ENCODE measurements around the gene P2RY2.
A peak's percentile ranks its signal among the peaks of the same experiment; 100 is the strongest.

Gene P2RY2

DNA sequence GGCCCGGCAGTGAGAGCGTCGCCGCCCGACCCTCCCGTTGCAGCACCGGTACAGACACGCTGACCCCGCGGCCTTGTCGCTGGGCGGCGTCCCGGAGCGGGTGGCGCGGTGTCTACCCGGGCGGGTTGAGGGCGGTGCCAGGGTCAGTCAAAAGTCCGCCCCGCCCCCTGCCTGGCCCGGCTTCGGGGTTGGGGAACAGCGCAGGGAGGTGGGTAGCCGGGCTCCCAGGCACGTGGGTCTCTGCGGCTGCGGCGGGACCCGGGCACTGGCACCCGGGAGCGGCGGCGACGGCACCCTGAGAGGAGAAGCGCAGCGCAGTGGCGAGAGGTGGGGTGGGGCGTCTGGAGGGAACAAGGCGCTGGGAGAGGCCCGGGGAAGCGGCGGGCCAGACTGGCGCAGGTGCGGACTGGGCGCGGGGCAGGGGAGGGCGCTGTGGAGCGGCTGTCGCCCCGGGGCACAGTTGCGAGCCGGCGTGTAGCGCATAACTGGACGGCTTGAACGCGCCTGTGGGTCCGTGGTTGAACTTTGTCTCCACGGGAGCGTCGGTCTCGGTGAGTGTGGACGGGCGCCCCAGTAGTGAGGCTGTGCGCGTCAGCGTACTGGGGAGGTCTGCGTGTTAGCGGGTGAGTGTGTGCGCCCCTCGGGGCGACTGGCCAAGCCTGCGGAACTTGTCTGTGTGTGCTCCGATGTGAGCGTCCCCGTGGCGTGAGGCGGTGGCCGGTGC, at the start of gene P2RY2:
P2RY2 (plus strand) TSS at position 176 of the 724 bp plus-strand sequence. CDS start 15,879 bp downstream, outside the sequence.
- no peak for DNase-seq

DNA sequence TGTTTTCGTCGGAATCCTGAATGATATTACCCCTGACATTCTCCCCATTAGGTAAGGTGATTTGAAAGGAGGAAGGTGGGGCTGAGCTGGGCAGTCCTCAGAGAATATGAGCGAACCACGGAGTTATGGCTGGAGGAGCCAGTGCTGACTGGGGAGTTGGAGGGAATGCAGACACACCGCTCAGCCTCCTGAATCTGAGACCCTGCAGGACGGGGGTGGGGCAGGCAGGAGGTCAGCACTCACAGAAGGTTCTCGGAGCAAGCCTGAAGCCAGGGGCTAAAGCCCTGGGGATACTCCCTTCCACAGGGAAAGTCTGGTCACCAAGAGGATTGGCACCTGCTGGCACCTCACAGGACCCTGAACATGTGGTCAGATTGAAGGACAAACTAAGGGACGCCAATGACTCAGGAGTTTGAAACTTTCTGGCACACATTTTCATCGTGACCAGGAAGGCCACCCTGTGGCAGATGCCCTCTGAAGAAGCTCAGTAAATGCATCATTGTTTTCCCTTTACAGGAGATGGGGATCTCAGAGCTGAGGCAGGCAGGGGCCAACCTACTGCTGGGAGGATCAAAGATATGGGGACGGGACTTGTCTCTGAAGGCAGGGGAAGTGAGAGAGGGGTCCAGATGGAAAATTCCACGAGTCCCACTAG, 49.0 kb upstream of the P2RY2 start:
- DNase-seq, result no peak

DNA sequence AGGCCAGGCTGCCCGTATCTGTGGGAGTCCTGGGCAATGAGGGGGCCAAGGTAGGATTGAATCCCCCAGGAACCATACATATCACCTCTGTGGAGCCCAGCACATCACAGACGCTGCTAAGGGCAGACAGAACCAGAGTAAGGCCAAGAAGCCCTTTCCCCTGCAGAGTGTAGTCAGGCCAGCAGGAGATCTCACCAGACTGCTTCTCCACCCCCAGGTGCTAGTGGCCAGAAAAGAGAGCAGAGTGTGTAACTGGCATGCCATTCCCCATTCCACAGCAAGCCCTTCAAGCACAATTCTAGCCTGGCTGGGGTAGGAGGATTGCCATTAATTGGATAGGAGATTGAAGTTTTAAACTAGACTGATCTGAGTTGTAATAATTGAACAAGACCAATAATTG, 47.9 kb upstream of the P2RY2 start:
- no peak for DNase-seq

DNA sequence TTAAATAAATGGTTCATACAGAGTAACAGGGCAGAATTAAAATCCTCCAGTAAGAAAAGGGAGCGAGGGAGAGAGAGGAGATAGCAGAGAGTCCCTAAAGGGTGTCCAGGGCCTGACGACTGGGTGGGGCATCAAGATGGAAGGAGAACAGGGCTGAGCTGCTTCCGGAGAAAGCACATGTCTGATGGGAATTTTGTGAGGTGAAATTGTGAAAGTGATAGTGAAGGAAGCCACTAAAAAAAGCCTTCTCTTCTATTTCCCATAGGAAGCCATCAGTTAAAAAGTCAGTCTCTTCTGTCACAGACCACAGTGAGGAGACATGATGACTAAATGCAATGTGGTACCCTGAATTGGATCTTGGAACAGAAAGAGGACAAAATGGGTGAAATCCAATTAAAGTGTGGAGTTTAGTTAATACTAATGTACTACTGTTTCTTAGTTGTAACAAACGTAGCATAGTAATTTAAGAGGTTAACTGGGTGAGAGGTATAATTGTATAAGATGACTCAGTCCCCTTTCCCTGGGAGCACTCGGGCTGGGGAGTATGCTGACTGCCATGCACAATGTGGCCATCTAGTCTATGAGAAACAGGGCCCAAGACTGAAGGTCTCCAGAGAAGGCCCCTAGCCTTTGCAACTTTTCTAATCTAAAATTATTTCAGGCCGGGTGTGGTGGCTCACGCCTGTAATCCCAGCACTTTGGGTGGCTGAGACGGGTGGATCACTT, 46.5 kb upstream of the P2RY2 start:
- DNase-seq, result no peak

DNA sequence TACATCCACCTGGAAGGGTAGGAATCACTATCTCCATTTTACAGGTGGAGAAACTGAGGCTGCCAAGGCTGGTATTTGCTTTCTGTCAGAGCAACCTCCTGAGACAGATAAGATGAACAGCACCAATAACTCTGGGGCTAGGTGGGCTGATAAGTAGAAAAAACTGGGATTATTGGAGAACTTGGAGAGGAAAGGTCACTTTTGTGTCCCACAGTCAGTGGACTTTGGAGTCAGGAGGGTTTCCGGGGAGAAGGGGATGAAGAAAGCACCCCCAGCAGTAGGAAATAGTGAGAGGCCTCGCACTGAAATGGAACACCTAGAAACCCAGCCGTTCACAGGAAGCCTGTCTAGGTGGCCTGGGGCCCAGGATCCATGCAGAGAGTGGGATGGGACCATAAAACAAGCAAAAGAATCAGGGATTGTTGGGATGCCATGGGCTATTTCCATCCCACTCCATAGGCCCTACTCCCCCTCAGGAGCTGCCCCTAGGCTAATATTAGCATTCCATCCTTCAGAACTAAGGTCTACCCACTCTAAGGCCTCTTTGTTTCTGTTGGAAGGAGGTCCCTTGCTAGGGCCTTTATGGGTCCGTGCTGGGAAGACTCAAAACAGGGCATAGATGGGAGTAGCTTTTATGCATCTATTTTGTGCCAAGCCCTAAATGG, 45.0 kb upstream of the P2RY2 start:
- DNase-seq, result no peak

DNA sequence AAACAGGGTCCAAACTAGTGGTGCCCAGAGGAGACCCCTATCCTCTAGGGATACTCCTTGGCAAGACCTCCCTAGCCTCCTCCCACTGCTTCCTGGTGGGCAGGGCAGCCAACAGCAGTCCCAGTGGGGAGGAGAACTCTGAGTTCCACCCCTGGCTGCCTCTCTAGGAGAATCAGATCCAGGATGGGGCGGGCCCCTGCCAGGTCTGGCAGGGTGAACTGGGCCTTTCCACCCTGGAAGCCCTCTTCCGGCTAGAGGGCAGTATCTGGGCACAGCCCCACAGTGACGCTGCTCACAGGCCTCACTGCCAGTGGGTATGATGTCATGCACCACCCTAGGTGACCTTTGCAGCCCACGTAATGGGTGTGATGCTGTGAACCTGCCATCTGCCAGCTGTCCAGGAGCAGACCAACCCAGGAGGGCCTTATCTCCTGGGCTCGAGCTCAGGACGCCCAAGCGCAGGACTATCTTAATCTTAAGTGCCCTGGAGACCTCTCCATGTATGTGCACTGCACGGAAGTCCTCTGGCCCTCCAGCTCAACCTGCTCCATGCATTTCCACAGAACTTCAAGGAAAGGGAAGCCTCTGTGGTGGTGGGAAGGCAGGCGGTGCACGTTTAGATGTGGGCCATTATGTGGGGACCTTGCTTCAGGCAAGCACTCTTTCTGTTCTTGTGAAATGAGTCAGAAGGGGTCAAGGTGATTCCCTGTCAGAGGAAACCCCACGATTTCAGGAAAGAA, 44.2 kb upstream of the P2RY2 start:
- no peak for DNase-seq

DNA sequence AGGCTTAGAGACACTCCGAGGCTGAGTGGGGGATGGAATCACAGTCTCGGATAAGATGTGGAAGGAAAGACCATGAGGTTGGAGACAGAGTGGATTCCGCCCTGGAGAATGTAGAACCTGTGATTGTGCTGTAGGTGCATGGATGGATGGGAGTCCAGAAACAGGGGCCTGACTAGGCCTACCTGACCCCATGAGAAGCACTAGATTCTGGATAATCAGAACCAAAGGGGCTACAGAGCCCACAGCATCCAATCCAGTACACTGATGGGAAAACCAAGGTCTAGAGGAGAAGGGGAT, 43.6 kb upstream of the P2RY2 start:
- DNase-seq, result no peak

DNA sequence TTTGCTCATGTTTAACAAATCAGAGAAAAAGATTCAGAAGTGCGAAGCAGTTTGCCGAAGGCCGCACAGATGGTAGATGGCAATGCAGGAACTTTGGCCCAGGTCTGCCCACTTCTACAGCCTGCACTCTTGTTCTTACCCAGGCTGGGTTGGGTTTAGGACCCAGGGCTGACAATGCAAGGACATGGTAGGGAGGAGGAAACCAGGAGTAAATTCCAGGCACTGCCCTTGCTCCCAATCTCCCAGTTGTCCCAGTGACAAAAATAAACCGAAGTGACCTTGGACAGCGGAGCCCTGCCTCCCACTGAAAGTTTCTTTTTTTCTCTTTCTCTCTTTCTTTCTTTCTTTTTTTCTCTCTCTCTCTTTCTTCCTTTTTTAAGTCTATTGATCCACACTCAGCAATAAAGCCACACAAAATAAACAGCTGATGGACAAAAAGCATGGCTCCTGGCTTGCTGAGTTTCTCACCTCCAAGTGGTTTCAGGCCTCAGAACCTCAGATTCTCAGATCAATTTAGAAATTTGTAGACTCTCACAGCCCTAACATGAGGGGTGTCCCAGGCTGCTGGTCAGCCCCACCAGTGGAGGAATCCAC, 42.4 kb upstream of the P2RY2 start:
- DNase-seq, result no peak

DNA sequence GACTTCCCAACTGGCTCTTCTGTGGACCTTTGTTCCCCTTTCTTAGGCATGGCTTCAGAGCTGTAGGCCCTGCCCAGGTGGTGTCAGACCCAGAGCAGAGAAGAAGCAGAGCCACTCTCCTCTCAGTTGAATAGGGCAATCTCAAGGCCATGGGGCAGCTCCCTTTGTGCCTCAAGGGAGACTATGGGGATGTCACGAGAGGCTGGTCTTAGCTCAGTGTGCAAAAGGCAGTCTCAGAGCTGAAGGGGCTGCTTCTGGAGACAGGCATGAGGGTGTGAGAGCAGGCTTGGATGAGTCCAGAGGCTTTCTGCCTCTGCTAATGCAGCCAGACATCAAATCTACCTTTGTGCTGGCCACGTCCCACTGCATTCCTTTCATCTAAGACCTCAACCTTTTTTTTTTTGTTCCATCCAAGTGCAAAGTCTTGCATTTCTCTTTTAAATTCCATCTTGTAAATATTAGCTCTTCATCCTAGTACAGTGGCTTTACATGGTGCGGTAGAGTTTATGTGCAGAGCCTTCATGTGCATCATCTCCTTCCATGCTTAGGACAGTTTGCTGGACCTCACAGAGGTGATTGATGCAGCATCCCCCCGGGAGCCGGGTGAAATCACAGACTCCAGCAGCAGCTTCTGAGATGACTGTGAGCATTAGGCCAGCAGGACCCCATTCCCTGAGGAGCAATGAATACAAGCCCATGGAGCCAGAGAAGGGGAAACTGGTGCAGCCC, 41.8 kb upstream of the P2RY2 start:
- DNase-seq, result peak; percentile 24

DNA sequence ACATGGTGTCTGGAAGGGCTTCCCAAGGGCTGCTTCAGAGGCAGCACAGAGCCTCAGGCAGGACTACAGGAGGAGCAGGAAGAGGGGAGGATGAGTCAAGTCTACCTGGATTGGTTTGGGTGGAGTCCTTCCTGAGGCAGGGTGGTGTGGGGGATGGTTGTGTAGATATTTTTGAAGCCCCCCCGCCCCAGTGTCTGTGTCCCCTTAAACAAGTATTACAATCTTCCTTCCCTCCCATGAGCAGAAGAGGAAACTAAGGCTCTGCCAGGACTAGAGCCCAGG, 41.3 kb upstream of the P2RY2 start:
- DNase-seq, result no peak

DNA sequence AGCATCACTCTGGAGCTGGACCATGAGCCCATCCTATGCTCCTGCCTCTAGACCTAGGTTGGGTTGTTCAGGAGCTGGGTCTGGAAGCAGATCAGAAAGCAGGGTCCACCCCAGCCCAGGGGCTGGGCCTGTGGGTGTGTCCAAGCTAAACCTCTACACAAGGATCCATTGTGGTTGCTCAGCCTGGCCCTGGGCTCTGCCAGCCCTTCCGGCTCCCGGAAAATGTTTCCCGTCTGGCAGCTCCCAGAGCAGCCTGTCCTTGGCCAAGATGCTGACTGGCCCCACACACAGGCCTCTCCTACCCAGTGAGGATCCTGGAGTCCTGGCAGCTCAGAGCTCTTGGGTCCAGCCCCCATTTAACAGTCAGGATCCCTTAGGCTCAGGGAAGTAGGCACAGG, 40.7 kb upstream of the P2RY2 start:
- DNase-seq, result no peak

DNA sequence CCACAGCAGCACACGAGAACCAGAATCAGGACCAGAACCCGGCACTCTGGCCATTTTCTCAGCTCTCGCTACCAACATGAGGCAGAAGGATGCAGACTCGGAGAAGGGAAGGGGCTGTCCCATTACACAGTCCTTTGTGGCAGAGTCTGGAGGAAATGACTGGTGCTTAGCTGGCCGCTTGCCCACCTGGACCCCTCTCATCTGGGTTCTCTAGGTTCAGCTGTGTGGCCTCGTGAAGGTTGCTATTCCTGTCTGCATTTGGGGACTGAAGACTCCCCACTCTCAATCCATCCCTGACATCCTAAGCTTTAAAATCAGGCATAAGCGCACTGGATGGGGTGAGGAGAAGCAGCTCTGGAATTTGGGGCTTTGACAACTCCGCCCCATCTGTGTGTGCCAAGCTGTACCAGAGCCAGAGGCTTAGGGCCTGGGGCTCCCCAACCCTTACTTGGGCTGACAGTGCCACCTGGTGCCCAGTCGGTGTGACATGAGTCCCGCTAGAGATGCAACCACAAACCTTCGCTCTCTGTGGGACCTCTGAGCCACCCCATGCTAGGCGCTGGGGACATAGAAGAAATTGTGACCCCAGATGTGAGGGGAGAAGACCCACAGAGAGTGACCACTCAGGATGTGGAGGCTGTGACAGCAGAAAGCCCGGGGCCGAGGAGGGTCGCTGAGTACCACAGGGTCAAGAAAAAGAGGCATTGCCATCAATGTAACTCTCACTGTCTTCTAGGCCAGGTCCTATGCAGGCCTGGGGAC, 40.1 kb upstream of the P2RY2 start:
- DNase-seq, result peak; percentile 84

DNA sequence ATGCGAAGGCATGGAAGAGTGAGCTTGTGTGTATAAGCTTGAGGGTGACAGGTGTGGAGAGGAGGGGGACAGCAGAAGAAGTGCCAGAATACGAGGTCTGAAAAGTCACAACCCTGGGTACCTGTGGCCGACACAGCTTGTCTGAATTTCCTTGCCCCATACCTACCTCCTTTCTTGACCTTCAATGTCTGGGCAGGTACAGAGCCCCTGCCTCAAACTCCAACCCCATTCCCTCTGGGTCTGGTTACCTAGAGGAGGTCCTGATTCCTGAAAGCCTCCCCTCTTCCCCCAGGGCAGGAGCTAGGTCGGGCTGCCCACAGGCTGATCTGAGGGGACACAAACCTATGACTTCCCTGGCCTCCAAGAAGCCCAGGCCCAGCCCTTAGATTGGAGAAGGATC, 39.4 kb upstream of the P2RY2 start:
- DNase-seq, result no peak

DNA sequence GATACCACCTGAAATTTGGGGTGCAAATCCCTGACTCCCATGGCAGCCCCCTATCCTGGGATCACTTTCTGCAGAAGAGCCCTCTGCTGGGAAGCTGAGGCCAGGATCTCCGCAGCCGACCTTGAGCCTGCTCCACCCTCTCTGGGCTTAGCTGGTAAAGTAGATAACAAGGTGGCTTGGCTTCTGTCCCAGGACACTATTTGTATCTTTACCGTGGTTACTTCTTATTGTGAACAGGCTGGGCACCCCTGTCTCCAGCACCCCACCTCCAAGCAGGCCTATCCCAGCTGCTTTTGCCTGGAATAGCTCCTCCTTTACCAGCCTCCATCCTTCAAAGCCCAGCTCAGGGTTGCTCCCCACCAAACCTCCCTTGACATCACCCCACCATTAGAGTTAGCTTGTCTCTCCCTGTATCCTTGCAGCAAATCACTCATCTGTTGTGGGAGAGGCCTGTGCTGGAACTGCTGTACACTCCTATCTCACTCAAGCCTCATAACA, 35.2 kb upstream of the P2RY2 start:
- DNase-seq, result no peak

DNA sequence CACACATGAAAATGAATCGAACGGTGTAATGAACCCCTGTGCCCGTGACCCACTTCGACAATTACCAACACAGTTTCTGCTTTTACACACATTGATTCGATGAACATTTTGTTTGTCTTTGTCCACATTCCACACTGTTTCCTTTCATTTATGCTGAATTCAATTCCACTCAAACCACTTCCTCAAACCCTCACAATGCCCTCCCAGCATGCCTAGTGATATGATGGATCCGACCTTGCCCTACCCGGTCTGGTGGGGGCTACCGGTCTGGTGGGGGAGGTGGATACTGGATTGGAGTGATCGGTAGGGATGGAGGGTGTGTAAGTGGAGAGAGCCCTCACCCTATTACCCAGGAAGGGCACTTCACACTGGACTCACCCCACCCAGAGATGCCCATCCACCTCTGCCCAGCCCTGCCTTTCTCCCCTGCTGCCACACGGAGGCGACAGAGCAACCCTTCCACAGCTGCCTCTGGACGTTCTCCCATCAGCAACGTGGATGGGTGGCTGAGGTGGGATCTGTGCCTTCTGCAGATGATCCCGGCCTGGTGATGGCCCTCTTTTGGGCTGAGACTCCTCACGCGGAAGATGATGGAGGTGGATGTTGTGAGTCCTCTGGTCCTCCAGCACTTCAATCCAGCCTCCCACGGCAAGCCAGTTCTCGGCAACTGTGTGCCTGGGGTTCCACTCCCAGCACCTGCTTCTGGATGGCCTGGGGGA, 33.0 kb upstream of the P2RY2 start:
- peak; percentile 88 for DNase-seq

DNA sequence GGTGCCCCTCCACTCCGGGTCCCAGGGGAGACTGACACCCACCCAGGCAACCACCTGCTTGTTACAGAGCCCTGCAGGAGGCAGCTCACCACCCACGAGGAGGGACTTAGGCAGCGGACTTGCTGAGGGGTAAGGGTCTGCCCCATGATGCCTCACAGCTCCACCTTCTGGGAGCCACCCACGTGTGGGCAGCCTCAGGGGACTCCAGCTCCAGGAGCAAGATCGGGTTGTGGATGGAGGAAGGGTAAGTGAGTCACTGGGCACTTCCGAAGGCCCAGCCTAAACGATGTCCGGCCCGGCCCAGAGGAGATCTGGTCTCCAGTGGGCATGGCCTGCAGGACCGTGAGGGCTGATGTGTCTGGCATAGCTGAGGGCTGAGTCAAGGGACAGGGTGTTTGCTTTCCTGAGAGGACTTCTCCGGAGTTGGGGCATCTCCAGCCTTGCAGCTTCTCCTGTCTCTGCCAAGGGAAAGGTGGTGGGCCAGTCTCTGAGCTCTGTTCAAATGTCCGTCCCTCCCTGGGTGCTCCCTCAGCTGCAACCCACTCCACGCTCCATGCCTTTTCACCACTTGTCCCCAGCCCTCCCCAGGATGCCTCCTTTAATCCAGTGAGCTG, 32.3 kb upstream of the P2RY2 start:
- DNase-seq, result no peak

DNA sequence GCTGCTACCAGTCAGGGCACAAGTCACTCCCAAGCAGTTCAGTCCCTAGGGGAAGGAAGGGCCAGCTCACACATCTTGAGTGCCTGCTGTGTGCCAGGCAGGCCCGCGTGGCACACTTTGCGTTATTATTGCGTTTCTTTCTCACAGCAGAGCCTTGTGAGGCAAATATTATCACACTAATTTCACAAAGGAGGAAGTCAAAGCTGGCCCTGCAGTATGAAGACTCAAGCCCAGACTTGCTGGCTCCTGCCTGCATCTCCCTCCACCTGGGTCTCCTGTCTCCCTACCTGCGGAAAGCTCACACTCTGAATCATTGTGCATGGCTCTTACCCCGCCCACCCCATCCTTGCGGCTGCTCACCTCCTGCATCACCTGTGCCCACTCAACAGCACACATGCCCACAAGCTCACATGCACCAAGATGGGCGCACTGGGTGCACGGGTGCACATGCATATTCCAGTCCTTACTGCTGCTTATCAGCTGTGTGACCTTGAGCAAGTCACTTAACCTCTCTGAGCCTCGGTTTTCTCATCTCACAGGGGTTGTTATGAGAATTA, 31.7 kb upstream of the P2RY2 start:
- DNase-seq, result peak; percentile 34

DNA sequence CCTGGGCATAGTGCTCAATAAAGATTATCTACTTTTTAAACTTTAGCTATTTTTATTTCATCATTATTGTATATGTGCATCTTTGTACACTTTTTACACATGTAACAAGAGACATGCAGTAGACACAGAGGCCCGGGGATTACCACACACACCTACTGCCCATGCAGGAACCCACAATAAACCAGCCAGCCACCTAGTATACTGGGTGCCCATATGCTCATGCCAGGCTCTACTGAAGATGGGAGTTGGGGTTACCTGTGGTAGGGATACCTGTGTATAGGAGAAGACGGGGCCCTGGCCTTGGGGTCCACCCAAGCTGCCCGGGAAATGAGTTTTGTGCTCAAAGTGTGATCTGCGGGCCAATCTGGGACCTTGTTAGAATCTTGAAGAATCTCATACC, 31.2 kb upstream of the P2RY2 start:
- DNase-seq, result no peak

DNA sequence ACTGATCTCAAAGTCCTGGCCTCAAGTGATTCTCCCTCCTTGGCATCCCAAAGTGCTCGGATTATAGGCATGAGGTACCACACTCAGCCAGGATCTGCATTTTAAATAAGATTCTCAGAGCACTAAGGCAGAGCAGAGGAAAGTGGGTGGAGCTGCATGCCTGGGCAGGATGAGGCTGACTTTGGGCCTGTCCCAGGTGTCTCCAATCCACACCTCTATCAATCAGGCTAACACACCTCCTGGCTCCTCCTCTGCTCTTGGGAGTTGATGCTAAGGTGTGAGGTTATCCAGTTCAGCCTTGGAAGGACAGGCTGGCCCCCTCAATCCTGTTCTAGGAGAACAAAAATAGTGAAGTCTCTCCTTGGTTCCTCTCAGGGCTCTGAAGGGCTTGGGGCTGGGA, 30.2 kb upstream of the P2RY2 start:
- no peak for DNase-seq

DNA sequence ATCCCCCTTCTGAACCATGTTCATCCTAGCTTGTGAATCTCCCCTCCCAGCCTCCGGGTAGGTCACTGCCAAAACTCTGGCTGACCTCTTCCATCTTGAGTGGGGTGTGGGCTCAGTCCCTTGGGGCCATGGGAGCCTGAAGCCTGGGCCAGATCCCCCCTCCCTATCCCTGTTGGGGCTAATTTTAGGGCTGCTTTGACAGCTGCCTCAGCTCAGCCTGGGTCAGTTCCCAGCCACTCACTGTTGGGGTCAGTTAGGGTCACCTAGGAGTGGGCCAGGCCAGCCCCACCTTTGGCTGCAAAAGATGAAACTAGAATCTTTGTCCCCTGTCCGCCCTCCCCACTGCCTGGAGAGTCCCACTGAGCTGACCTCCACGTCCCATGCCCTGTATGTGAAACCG, 29.8 kb upstream of the P2RY2 start:
- no peak for DNase-seq
